Activated CD8-positive, alpha-beta memory T cell treated with anti-CD3 and anti-CD28 coated beads, Interleukin-2, amount 50 U/mL, for 1 hour (primary cell): Measurements from ENCODE around the gene PRDM16.

Experiments
- DNase-seq: peaks from one replicate; pipeline ENCODE4 v3.0.0-alpha.2; 2020; ENCODE audit errors: extremely low read depth

Gene PRDM16

GRCh38 chr1:3471356-3472087 lies 402.5 kb downstream of the PRDM16 start:
- no peak for DNase-seq

- DNase-seq, result no peak
Measured at GRCh38 chr1:3472088-3472850, 403.3 kb downstream of the PRDM16 start.

- DNase-seq, result no peak
Measured at GRCh38 chr1:3472906-3473305, 403.9 kb downstream of the PRDM16 start.

- no peak for DNase-seq
Measured at GRCh38 chr1:3473381-3473844, 404.4 kb downstream of the PRDM16 start.

GRCh38 chr1:3474016-3474415 lies 405.0 kb downstream of the PRDM16 start:
- no peak for DNase-seq

- DNase-seq, result no peak
Measured at GRCh38 chr1:3474421-3474820, 405.4 kb downstream of the PRDM16 start.

- DNase-seq, result no peak
Measured at GRCh38 chr1:3475839-3476573, 407.0 kb downstream of the PRDM16 start.

- DNase-seq, result no peak
Measured at GRCh38 chr1:3476666-3477065, 407.7 kb downstream of the PRDM16 start.

- DNase-seq, result no peak
Measured at GRCh38 chr1:3477241-3477995, 408.4 kb downstream of the PRDM16 start.

GRCh38 chr1:3478187-3478586 lies 409.2 kb downstream of the PRDM16 start:
- DNase-seq, result no peak

- no peak for DNase-seq
Measured at GRCh38 chr1:3479511-3480368, 410.7 kb downstream of the PRDM16 start.

GRCh38 chr1:3480369-3480719 lies 411.3 kb downstream of the PRDM16 start:
- no peak for DNase-seq

GRCh38 chr1:3481046-3481445 lies 412.0 kb downstream of the PRDM16 start:
- no peak for DNase-seq

- DNase-seq, result no peak
Measured at GRCh38 chr1:3481836-3482375, 412.9 kb downstream of the PRDM16 start.

GRCh38 chr1:3482378-3482849 lies 413.4 kb downstream of the PRDM16 start:
- DNase-seq, result no peak

GRCh38 chr1:3483380-3483779 lies 414.4 kb downstream of the PRDM16 start:
- DNase-seq, result no peak

- no peak for DNase-seq
Measured at GRCh38 chr1:3483801-3484444, 414.9 kb downstream of the PRDM16 start.

GRCh38 chr1:3485016-3485415 lies 416.0 kb downstream of the PRDM16 start:
- no peak for DNase-seq
